ENCODE data around the gene ZNF280B. TPM values are rescaled to one million over a fixed set of nuclear protein-coding genes. Genes with fewer than 3 reads are reported as not detected.
"Not testable (repeated sequence)": the region's sequence is repeated elsewhere in the genome, so short reads cannot be mapped to it uniquely, and the experiment has no call there.

Gene ZNF280B
- total RNA-seq, 2 experiments from 2014 or later, result 2.9 to 5.3 TPM

- Histone ChIP-seq H3K36me3 (ENCODE audit: insufficient read depth, low read length) (no peaks in the 10 kb centered on the region), H3K79me2 (ENCODE audit: insufficient read depth, low read depth, low read length) (no peaks in the 10 kb centered on the region), H3K4me2 (ENCODE audit: low read length) (no peak overlapping the region), H2AFZ (ENCODE audit: low read length) (no peak overlapping the region), H3K4me1 (ENCODE audit: insufficient read depth, low read length, poor library complexity, severe bottlenecking) (peaks cover 7% of the 10 kb centered on the region), H3K4me3 (ENCODE audit: low read depth, low read length, poor library complexity, severe bottlenecking) (no peak overlapping the region), H4K20me1 (ENCODE audit: insufficient read depth, low read length) (no peaks in the 10 kb centered on the region), H3K9me2 (ENCODE audit: insufficient read depth, low read length) (no peaks in the 10 kb centered on the region), H3K27ac (ENCODE audit: low read depth, low read length, poor library complexity, severe bottlenecking) (no peak overlapping the region), H3K9me3 (ENCODE audit: low read length) (no peaks in the 10 kb centered on the region)
- POLR2A ChIA-PET, result no interaction called here
- BruUV-seq (replicated peaks), result no TSS peak
- intact Hi-C loops (cut with micrococcal nuclease; ENCODE audit: unreplicated experiment), result no loop called here
- no peak for TF ChIP-seq EZH2phosphoT487 (IDR thresholded peaks at IDR 0.05; ENCODE audit: borderline replicate concordance, low read depth, low read length)
- no peak for TF ChIP-seq CTCF (conservative IDR thresholded peaks at IDR 0.05; ENCODE audit: low read length)
- CTCF ChIA-PET (ENCODE audit: unreplicated experiment), result no interaction called here
- no peak for DNase-seq (ENCODE audit: low spot score)
These were observed 30.1 kb downstream of the ZNF280B start for GRCh38 chr22:22478470-22478869.

GRCh38 chr22:22474733-22475132 lies 33.8 kb downstream of the ZNF280B start:
- no peaks in the 10 kb centered on the region for H4K20me1 ChIP-seq (ENCODE audit: insufficient read depth, low read length)
- intact Hi-C loops (cut with micrococcal nuclease; ENCODE audit: unreplicated experiment), result no loop called here
- H3K27ac ChIP-seq (ENCODE audit: low read depth, low read length, poor library complexity, severe bottlenecking), result no peak overlapping the region
- H3K4me2 ChIP-seq (ENCODE audit: low read length), result no peak overlapping the region
- TF ChIP-seq CTCF (conservative IDR thresholded peaks at IDR 0.05; ENCODE audit: low read length), result no peak
- no peak for TF ChIP-seq EZH2phosphoT487 (IDR thresholded peaks at IDR 0.05; ENCODE audit: borderline replicate concordance, low read depth, low read length)
- no peak overlapping the region for H3K4me3 ChIP-seq (ENCODE audit: low read depth, low read length, poor library complexity, severe bottlenecking)
- H2AFZ ChIP-seq (ENCODE audit: low read length), result peak overlapping the region; percentile 27; the same call in 1 of the 2 replicates
- BruUV-seq (replicated peaks), result no TSS peak
- no peaks in the 10 kb centered on the region for H3K36me3 ChIP-seq (ENCODE audit: insufficient read depth, low read length)
- ChIA-PET CTCF (ENCODE audit: unreplicated experiment) (no interaction called here), POLR2A (interaction anchor here (0.6 to 0.7 kb wide), 4 partner anchors 75 to 227 kb away, joined by 3 to 4 read pairs (median 3); no protein-coding TSS in a partner anchor)
- peaks cover 2% of the 10 kb centered on the region; the same call in 1 of the 2 replicates for H3K9me3 ChIP-seq (ENCODE audit: low read length)
- no peaks in the 10 kb centered on the region for H3K9me2 ChIP-seq (ENCODE audit: insufficient read depth, low read length)
- no peak for DNase-seq (ENCODE audit: low spot score)
- peaks cover 7% of the 10 kb centered on the region for H3K4me1 ChIP-seq (ENCODE audit: insufficient read depth, low read length, poor library complexity, severe bottlenecking)
- H3K79me2 ChIP-seq (ENCODE audit: insufficient read depth, low read depth, low read length), result no peaks in the 10 kb centered on the region

- not testable (repeated sequence) for H3K36me3 ChIP-seq (ENCODE audit: insufficient read depth, low read length)
These were observed 37.4 kb downstream of the ZNF280B start for GRCh38 chr22:22471104-22471503.

More at GRCh38 chr22:22471104-22471503, 37.4 kb downstream of the ZNF280B start:
- H2AFZ ChIP-seq (ENCODE audit: low read length); H3K4me1 ChIP-seq (ENCODE audit: insufficient read depth, low read length, poor library complexity, severe bottlenecking); H3K9me3 ChIP-seq (ENCODE audit: low read length); H3K4me3 ChIP-seq (ENCODE audit: low read depth, low read length, poor library complexity, severe bottlenecking); intact Hi-C loops (cut with micrococcal nuclease; ENCODE audit: unreplicated experiment); H3K27ac ChIP-seq (ENCODE audit: low read depth, low read length, poor library complexity, severe bottlenecking); H3K9me2 ChIP-seq (ENCODE audit: insufficient read depth, low read length); BruUV-seq (replicated peaks); H3K79me2 ChIP-seq (ENCODE audit: insufficient read depth, low read depth, low read length); CTCF ChIA-PET (ENCODE audit: unreplicated experiment); DNase-seq (ENCODE audit: low spot score); POLR2A ChIA-PET; H3K4me2 ChIP-seq (ENCODE audit: low read length); H4K20me1 ChIP-seq (ENCODE audit: insufficient read depth, low read length): not testable (repeated sequence)

Data from OCI-LY7 (cell line).